Lower leg skin (tissue), 4 donors: ENCODE data around the gene RPL10. TPM values are rescaled to one million over a fixed set of nuclear protein-coding genes. Genes with fewer than 3 reads are reported as not detected.

ENCODE experiments used
- DNase-seq, 2 donors: peaks; one replicate each; pipeline ENCODE4 v3.0.0-alpha.2; 2019; ENCODE audit warnings: low spot score in 2 of 2
- H3K4me3 ChIP-seq: fragments of 200-600 bp; sonication (generic); 2 replicates; pipeline ENCODE4 v1.5.1; 2017; ENCODE audit warnings: mild to moderate bottlenecking, low read depth; ENCODE audit not compliant: poor library complexity, severe bottlenecking
- CTCF ChIP-seq, 3 donors: fragments of 450-650 bp; IDR thresholded peaks; one replicate each; pipeline ENCODE4 v1.5.1; 2016; ENCODE audit warnings: antibody characterized with exemption in 3 of 3, mild to moderate bottlenecking in 3 of 3, moderate library complexity in 2 of 3
- POLR2A ChIP-seq, 2 donors: fragments of 450-650 bp; IDR thresholded peaks; one replicate each; pipeline ENCODE4 v1.6.1; 2016 to 2017; ENCODE audit warnings: antibody characterized with exemption in 2 of 2, mild to moderate bottlenecking in 1 of 2, moderate library complexity in 1 of 2
- WGBS, 2 donors: methylation state at CpG; one replicate each; pipeline ENCODE4 v1.1.5; 2018; 5-methylcytosine and 5-hydroxymethylcytosine counted together
- intact Hi-C: fragments of 100-400 bp; cut with DNase I; formaldehyde crosslinking; loops from one replicate; pipeline ENCODE4 v1.15.0; 2023; ENCODE audit warnings: low total_unique reads
- total RNA-seq, 4 donors: library from RNA; depleted of rRNA; stranded (reverse); fragments of >200 nt; gene quantifications; one replicate each; pipeline ENCODE4 v1.1.0, GENCODE V29; 2016

RPL10 gene
- total RNA-seq, 4 donors from 2014 or later: 3,266 to 8,500 (median 5,564) TPM

- H3K4me3 ChIP-seq: no peak overlapping the region
- 69 to 71% methylated on average over 6 of the region's 6 CpGs for WGBS, 2 donors
Measured at GRCh38 chrX:154430479-154430878, 32.3 kb downstream of the RPL10 start.

GRCh38 chrX:154430916-154431315, 32.7 kb downstream of the RPL10 start:
- no peak for DNase-seq
- intact Hi-C loops: no loop called here
- TF ChIP-seq POLR2A (IDR thresholded peaks at IDR 0.05) (no peak), CTCF (IDR thresholded peaks at IDR 0.05) (no peak)
- WGBS, 2 donors: 73% methylated on average over 7 of the region's 7 CpGs
- no peak overlapping the region for H3K4me3 ChIP-seq

More at GRCh38 chrX:154430479-154430878, 32.3 kb downstream of the RPL10 start:
- intact Hi-C loops: no loop called here
- DNase-seq: no peak
- TF ChIP-seq POLR2A (IDR thresholded peaks at IDR 0.05): no peak
- TF ChIP-seq CTCF (IDR thresholded peaks at IDR 0.05): no peak

- H3K4me3 ChIP-seq: no peak overlapping the region
- TF ChIP-seq POLR2A (IDR thresholded peaks at IDR 0.05): no peak
- no peak for TF ChIP-seq CTCF (IDR thresholded peaks at IDR 0.05)
- 82% methylated on average over 5 of the region's 5 CpGs; no CpG with 5 or more reads in 1 of the 2 donors for WGBS, 2 donors
- no peak for DNase-seq
- intact Hi-C loops: no loop called here
Measured at GRCh38 chrX:154431341-154431740, 33.2 kb downstream of the RPL10 start.

- intact Hi-C loops: no loop called here
- no peak overlapping the region for H3K4me3 ChIP-seq
- WGBS, 2 donors: 80 to 87% methylated on average over 2 to 8 of the region's 8 CpGs
- no peak for DNase-seq
- TF ChIP-seq CTCF (IDR thresholded peaks at IDR 0.05): no peak
- no peak for TF ChIP-seq POLR2A (IDR thresholded peaks at IDR 0.05)
Measured at GRCh38 chrX:154432210-154432609, 34.0 kb downstream of the RPL10 start.

GRCh38 chrX:154433605-154434004, 35.4 kb downstream of the RPL10 start:
- H3K4me3 ChIP-seq: no peak overlapping the region
- no peak for DNase-seq
- WGBS, 2 donors: 79% methylated on average over 7 of the region's 7 CpGs; no CpG with 5 or more reads in 1 of the 2 donors
- intact Hi-C loops: no loop called here
- TF ChIP-seq CTCF (IDR thresholded peaks at IDR 0.05) (no peak), POLR2A (IDR thresholded peaks at IDR 0.05) (no peak)
